RWPE2 (cell line): ENCODE data around the gene TMEM225B.

Experiments used
- ATAC-seq: fragments of 200-7000 bp; cut with Tn5 transposase; 3 replicates; pipeline ENCODE4 v1.9.1; 2021; ENCODE audit warnings: low read depth
- DNase-seq: peaks from one replicate; pipeline ENCODE4 v3.0.0-alpha.2; 2020; ENCODE audit warnings: low spot score
- H3K27ac ChIP-seq: fragments of 450-650 bp; 2 replicates; pipeline ENCODE4 v1.5.1; 2017; ENCODE audit warnings: mild to moderate bottlenecking; ENCODE audit not compliant: poor library complexity, severe bottlenecking
- H3K27me3 ChIP-seq: fragments of 250-450 bp; sonication (Bioruptor Pico); 2 replicates; pipeline ENCODE4 v1.5.1; 2021; ENCODE audit warnings: mild to moderate bottlenecking, moderate library complexity; ENCODE audit not compliant: insufficient read depth, poor library complexity, severe bottlenecking
- H3K36me3 ChIP-seq: fragments of 250-450 bp; sonication (Bioruptor Pico); 2 replicates; pipeline ENCODE4 v1.5.1; 2020; ENCODE audit warnings: low read depth, mild to moderate bottlenecking, moderate library complexity
- H3K4me1 ChIP-seq: fragments of 250-450 bp; sonication (Bioruptor Pico); 2 replicates; pipeline ENCODE4 v1.5.1; 2021; ENCODE audit warnings: mild to moderate bottlenecking, moderate library complexity; ENCODE audit not compliant: insufficient read depth, poor library complexity, severe bottlenecking
- H3K4me3 ChIP-seq: fragments of 250-450 bp; sonication (Bioruptor Pico); 2 replicates; pipeline ENCODE4 v1.5.1; 2021; ENCODE audit warnings: mild to moderate bottlenecking, moderate library complexity; ENCODE audit not compliant: severe bottlenecking
- H3K9me3 ChIP-seq: fragments of 250-450 bp; sonication (Bioruptor Pico); 2 replicates; pipeline ENCODE4 v1.5.1; 2021; ENCODE audit warnings: mild to moderate bottlenecking, moderate library complexity; ENCODE audit not compliant: severe bottlenecking
- TF ChIP-seq, protein P1 (sequence below): fragments of 450-650 bp; IDR thresholded peaks from one replicate; pipeline ENCODE4 v1.5.1; 2017; ENCODE audit warnings: mild to moderate bottlenecking, moderate library complexity; ENCODE audit not compliant: poor library complexity, severe bottlenecking

TMEM225B gene

DNA sequence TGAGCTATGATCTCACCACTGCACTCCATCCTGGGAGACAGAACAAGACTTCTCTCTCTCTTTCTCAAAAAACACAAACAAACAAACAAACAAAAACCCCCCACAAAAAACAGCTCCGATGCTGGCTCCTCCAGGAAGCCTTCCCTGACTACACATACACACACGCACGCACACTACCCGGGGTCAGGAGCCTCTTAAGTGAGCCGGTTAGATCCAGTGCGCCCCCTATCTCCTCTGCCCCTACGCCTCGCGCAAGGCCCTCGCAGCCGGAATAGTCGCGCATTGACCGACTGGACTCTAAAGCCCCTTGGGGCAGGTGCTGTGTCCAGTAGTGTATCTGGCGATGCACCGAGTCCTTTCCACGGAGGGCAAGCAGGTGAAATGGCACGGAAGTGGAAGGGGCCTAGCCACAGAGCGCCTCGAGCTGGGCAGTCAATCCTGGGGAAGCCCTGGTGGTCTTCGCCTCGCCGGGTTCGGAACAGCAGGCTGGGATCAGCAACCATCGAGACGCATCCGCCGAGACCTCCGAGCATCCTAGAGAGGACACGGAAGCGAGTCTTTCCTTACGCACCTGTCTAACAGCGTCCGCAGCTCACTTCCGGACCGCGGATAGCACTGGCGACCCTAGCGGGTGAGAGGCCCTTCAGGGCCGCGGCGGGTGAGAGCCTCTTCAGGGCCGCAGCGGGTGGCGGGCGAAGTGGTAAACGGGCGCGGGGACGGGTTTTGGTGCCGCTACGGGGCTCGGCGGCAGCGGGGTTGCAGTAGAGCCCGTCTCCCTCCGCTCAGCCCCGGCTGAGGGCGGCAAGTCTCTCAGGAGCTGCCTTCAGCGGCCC lies 18.5 kb downstream of the TMEM225B start, which contains the start of gene ZSCAN25:
TSS of gene ZSCAN25 (plus strand) at position 588 of the 833 bp plus-strand sequence. CDS start 2,661 bp downstream, outside the sequence.
- Histone ChIP-seq H3K4me3 (peak within 1 kb of the TSS; percentile 97), H3K36me3 (peaks cover 35% of the 10 kb centered on the region), H3K9me3 (no peaks in the 10 kb centered on the region), H3K4me1 (peaks cover 24% of the 10 kb centered on the region), H3K27me3 (no peaks in the 10 kb centered on the region), H3K27ac (peak within 1 kb of the TSS; percentile 88)
- TF ChIP-seq, protein P1, sequence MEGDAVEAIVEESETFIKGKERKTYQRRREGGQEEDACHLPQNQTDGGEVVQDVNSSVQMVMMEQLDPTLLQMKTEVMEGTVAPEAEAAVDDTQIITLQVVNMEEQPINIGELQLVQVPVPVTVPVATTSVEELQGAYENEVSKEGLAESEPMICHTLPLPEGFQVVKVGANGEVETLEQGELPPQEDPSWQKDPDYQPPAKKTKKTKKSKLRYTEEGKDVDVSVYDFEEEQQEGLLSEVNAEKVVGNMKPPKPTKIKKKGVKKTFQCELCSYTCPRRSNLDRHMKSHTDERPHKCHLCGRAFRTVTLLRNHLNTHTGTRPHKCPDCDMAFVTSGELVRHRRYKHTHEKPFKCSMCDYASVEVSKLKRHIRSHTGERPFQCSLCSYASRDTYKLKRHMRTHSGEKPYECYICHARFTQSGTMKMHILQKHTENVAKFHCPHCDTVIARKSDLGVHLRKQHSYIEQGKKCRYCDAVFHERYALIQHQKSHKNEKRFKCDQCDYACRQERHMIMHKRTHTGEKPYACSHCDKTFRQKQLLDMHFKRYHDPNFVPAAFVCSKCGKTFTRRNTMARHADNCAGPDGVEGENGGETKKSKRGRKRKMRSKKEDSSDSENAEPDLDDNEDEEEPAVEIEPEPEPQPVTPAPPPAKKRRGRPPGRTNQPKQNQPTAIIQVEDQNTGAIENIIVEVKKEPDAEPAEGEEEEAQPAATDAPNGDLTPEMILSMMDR, result peak; percentile 60
- ATAC-seq, result peak; percentile 87
- DNase-seq, result peak; percentile 84

DNA sequence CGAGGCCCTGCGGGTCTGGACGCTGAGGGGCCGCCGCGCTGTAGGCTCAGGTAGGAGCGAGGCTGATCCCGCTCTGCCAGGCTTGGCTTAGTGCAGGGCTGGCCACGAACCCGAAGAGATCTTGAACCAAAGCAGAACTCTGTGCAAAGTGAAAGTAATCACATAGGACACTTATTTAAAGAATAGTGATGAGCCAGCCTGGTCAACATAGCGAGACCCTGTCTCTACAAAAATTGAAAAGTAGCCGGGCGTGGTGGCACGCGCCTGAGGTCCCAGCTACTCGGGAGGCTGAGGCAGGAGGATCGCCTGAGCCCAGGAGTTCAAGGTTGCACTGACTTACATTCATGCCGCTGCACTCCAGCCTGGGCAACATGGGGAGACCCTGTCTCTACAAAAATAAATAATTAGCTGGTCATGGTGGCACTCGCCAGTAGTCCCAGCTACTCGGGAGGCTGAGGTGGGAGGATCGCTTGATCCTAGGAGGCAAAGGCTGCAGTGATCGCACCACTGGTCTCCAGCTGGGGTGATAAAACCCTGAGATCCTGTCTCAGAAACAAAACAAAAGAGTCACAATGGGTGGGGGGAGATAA lies 19.2 kb downstream of the TMEM225B start:
- peaks cover 24% of the 10 kb centered on the region for H3K4me1 ChIP-seq
- TF ChIP-seq, protein P1, result no peak
- no peak; the same call in 2 of the 3 replicates for ATAC-seq
- peaks cover 43% of the 10 kb centered on the region for H3K36me3 ChIP-seq
- no peaks in the 10 kb centered on the region for H3K9me3 ChIP-seq
- peak overlapping the region; percentile 97 for H3K4me3 ChIP-seq
- H3K27me3 ChIP-seq, result no peaks in the 10 kb centered on the region
- peak overlapping the region; percentile 88 for H3K27ac ChIP-seq
- DNase-seq, result no peak

DNA sequence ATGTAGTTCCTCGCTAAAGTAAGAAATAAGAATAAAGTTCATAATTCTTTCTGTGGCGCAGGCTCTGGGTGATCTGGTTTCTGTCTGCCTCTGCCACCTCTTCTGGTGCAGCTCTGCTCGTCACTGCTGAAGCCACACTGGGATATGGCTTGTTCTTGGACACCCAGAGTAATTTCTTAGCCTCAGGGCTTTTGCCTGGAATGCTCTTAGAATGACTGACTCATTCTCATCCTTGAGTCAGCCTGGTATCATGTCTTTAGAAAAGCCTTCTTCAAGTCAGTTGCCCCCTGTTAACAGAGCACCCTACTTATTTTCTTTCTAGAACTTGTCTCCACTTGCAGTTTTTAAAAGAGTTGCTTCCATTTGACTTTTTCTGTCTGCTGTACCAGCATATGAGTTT lies 20.7 kb downstream of the TMEM225B start:
- no peaks in the 10 kb centered on the region for H3K9me3 ChIP-seq
- H3K36me3 ChIP-seq, result peaks cover 55% of the 10 kb centered on the region
- DNase-seq, result no peak
- TF ChIP-seq, protein P1, result no peak
- no peak overlapping the region for H3K4me3 ChIP-seq
- H3K27me3 ChIP-seq, result no peaks in the 10 kb centered on the region
- H3K27ac ChIP-seq, result peak overlapping the region; percentile 88
- peaks cover 36% of the 10 kb centered on the region for H3K4me1 ChIP-seq
- peak; percentile 73 for ATAC-seq

DNA sequence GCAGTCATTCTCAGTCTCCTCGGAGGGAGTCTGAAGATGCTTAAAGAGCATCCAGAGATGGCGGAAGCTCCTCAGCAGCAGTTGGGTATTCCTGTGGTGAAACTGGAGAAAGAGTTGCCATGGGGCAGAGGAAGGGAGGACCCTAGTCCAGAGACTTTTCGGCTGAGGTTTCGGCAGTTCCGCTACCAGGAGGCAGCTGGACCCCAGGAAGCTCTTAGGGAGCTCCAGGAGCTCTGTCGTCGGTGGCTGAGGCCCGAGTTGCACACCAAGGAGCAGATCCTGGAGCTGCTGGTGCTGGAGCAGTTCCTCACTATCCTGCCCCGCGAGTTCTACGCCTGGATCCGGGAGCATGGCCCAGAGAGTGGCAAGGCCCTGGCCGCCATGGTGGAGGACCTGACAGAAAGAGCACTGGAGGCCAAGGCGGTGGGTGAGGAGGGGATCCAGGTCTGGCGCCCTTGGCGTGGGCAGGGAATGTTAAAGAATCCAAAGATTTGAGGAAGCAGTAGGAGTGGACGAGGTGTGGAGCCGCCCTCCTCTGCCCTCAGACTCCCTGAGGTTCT lies 21.6 kb downstream of the TMEM225B start:
- peaks cover 64% of the 10 kb centered on the region for H3K36me3 ChIP-seq
- DNase-seq, result no peak
- H3K4me3 ChIP-seq, result no peak overlapping the region
- no peak for ATAC-seq
- H3K9me3 ChIP-seq, result no peaks in the 10 kb centered on the region
- H3K4me1 ChIP-seq, result peaks cover 36% of the 10 kb centered on the region
- TF ChIP-seq, protein P1, result no peak
- H3K27me3 ChIP-seq, result no peaks in the 10 kb centered on the region
- peak overlapping the region; percentile 88 for H3K27ac ChIP-seq
